LoVo (cell line): Measurements from ENCODE around the gene FBXL7.

Source experiments
- DNase-seq: peaks from one replicate; pipeline ENCODE4 v3.0.0-alpha.2; 2016; ENCODE audit warnings: low spot score

FBXL7 gene

GRCh38 chr5:15502208-15502607 is 2.2 kb downstream of the FBXL7 start:
- no peak for DNase-seq

GRCh38 chr5:15506146-15506545 is 6.2 kb downstream of the FBXL7 start:
- DNase-seq, result no peak

GRCh38 chr5:15506897-15507296 is 6.9 kb downstream of the FBXL7 start:
- DNase-seq, result no peak

DNA sequence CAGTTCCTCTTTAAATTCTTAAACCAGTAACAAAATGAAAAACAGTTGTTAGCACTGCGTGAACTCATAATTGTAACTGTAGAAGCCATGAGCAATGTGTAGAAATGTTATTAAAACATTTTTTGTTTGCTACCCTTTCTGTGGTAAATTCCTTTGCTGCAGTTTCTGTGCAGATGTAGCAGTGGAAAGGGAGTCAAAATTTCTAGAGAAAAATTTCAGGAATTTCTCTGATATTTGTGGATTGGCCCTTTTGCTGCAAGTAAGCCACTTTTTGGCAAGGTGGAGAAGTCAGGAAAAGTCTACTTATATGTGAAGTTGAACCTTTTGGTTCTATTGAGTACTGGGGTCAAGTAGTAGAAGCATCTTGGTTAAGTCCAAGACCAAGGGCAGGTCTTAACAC is 10.1 kb downstream of the FBXL7 start:
- DNase-seq, result no peak

DNA sequence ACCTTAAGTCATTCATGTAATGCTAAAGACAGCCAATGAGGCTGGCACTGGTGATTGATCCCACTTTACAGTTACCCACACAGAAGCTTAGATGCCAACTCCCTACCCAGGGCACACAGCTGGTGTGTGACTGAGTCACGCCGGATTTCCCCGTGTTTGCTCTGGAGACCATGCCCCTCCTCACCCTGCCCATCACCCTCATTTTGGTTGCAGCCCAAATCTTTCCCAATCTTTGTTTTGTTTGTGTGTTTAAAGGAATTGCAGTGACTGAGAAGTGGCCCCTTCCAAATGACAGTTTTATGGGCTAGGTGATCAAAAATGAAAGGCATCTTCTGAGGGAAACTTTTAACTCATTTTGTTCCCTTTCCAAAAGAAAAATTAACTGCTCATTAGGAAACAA is 10.9 kb downstream of the FBXL7 start:
- DNase-seq, result no peak

GRCh38 chr5:15513431-15513830 is 13.5 kb downstream of the FBXL7 start:
- DNase-seq, result no peak

DNA sequence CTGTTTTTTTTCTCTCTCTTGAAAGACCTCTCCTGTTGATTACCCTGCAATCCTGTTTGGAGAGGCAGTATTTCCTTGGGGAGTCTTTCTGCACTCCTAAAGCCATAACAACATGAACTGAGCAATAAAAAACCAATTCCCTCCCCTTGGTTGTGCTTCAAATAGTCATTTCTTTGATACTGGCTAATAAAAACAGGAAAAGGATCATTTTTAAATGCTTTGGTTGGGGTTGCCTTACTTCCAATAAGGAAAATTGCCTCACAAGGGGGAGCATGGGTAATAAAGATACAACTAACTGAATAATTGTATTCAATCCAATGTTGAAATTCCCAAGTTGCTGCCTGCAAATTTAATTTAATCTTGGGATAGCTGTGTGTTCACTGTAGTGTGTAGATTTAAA is 13.9 kb downstream of the FBXL7 start:
- no peak for DNase-seq

GRCh38 chr5:15515229-15515628 is 15.2 kb downstream of the FBXL7 start:
- DNase-seq, result no peak

DNA sequence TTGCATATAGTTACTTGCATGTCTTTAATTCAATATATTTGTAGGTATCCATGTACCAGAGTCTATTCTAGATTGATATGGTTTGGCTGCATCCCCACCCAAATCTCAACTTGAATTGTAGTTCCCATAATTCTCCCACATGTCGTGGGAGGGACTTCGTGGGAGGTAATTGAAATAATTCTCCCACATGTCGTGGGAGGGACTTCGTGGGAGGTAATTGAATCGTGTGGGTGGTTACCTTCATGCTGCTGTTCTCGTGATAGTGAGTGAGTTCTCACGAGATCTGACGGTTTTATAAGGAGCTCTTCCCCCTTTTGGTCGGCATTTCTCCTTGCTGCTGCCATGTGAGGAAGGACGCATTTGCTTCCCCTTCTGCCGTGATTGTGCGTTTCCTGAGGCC is 16.5 kb downstream of the FBXL7 start:
- DNase-seq, result no peak

DNA sequence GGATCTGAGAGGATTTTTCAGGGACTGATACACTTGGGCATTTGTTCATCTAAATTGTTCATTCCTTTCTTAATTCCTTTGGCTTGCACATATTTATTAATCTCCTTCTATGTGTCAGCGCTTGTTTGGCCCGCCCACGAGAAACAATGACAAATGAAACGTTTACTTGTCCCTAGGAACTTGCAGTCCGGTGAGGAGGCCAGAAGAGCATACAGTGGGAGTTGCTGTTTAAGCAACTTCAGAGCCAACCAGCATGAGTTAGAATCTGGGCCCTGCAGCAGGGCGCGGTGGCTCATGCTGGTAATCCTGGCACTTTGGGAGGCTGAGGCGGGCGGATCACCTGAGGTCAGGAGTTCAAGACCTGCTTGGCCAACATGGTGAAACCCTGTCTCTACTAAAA is 18.8 kb downstream of the FBXL7 start:
- DNase-seq, result no peak

GRCh38 chr5:15520856-15521255 is 20.9 kb downstream of the FBXL7 start:
- no peak for DNase-seq

DNA sequence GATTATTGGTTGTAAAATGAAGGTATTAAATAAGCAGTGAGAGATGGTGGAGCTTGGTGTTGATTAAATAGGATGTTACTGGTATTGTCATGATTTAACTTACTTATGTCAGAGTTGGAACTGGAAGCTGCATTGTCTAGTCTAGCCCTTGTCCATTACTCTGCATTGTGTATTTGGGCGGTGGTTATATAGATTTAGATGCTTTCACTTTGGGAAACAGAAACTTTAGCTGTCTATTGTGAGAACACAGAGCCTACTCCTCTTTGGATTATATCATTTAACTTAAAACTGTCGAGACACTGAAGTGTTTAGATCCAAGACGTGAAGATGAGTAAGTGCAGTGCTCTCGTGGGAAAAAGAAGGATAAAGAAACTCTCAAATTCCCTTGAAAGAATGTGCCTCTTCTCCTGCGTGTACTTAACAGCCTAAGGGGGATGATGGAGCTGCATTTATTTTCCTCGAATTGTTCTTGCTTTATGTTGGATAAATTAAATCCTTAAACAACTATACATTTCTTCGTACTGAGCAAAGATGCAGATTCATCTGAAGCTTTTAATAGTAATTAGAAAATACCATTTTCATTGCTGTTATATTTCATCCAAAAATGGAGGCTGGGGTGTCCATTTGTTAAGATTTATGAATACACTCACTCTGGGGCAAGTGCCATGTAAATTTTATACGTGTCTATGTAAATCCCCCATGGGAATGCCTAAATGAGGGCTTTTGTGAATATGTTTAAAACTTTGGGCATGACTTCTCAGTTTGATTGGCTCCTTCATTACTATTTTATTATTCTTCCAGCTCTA is 21.6 kb downstream of the FBXL7 start:
- no peak for DNase-seq

- no peak for DNase-seq
Observed at GRCh38 chr5:15522187-15522520, 22.2 kb downstream of the FBXL7 start.

- no peak for DNase-seq
Observed at GRCh38 chr5:15524712-15525111, 24.7 kb downstream of the FBXL7 start.

- DNase-seq, result no peak
Observed at GRCh38 chr5:15525703-15526275, 25.8 kb downstream of the FBXL7 start.

DNA sequence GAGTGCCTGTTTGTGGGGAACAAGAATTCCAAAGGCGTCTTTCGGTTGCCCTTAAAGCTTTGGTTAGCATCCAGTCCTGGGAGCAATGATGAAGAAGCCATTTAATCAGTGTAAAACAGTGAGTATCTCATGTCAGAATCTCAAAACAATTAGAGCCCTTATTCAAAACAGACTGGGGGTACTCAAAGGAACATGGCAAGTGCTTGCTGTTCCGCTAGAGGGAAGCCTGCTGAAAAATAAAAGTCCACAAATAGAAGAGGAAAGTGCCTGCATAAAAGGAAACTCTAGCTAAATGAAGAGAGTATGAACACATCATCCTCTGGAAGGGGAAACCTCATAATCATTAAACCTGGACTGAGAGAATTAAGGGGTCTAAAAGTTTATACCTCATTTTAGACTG is 26.4 kb downstream of the FBXL7 start:
- no peak for DNase-seq

DNA sequence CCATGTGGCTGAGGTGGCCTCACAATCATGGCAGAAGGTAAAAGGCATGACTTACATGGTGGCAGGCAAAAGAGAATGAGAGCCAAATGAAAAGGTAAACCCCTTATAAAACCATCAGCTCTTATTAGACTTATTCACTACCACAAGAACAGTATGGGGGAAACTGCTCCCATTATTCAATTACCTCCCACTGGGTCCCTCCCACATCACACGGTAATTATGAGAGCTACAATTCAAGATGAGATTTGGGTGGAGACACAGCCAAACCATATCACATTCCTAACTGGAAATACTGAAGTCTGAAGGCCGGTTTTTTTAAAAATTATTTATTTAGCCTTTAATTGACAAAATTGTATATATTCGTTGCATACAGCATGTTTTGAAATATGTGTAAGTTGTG is 28.5 kb downstream of the FBXL7 start:
- DNase-seq, result no peak

GRCh38 chr5:15529013-15529412 is 29.0 kb downstream of the FBXL7 start:
- DNase-seq, result no peak

DNA sequence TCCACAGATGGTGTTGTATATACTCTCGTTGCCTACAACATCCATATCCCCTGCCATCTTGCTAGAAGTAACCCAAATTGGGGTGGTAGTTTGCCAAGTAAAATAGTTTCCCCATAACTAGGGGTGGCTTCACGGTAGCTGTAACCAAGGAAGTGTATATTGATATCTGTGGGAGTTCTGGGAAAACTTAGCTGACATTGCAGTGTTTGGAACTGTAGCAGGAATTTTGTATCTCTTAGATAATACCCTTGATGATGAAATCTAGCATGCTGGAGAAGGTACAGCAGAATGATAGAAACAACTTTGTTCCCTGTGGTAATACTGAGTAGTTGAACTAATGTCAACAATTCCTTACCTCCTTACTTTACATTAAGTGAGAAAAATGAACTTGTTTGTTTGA is 29.8 kb downstream of the FBXL7 start:
- no peak for DNase-seq

GRCh38 chr5:15533129-15533893 is 33.3 kb downstream of the FBXL7 start:
- DNase-seq, result no peak

DNA sequence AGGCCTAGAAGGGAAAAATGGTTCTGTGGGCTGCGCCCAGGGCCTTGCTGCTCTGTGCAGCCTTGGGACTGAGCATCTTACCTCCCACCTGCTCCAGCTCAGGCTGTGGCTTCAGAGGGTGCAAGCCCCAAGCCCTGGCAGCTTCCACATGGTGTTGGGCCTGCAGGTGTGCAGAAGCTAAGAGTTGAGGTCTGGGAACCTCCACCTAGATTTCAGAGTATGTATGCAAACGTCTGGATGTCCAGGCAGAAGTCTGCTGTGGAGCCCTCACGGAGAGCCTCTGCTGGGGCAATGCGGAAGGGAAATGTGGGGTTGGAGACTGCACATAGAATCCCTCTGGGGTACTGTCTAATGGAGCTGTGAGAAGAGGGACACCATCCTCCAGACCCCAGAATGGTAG is 36.0 kb downstream of the FBXL7 start:
- DNase-seq, result no peak

DNA sequence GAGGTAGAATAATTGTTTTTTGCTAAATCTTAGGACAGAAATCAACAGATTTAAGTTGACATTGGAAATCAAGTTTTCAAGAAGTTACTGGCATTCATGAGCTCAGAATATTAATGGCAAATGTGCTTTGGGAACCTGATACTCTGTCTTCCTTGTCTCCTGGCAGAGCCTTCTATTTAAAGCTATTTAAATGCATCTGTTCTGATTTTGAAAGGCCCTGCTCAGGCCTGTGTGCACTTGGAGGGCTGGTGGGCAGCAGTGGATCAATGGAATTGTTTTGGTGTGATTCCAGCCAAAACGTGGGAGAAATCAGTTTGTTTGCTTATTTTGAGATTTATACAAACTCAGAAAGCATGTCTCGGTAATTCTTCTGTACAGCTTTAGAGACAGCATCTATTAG is 38.5 kb downstream of the FBXL7 start:
- DNase-seq, result no peak

DNA sequence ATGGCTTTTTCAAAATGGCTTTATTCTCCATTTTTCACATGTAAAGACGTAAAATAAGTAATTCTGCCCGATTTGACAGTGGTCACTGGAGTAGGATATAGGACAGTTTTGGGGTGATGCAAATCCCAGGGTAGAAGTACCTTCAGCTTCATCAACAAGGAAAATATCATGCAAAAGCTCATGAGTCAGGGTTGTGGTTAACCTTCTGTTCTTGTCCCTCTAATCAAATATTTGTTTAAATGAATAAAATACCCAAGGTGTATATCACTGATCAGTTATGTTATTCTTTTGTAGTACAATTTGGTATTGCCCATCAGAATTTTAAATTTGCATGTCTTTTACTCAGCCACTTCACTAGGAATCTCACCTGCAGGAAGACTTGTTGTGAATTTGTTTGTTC is 40.0 kb downstream of the FBXL7 start:
- DNase-seq, result no peak
